HG03064 (cell line): Measurements from ENCODE around the gene RCAN1.
"Not testable (repeated sequence)": the region's sequence is repeated elsewhere in the genome, so short reads cannot be mapped to it uniquely, and the experiment has no call there.

Source experiments
- ATAC-seq: cut with Tn5 transposase; IDR thresholded peaks from one replicate; pipeline ENCODE4 v1.9.1; 2021; ENCODE audit warnings: low read depth; ENCODE audit not compliant: unreplicated experiment

RCAN1 gene

DNA sequence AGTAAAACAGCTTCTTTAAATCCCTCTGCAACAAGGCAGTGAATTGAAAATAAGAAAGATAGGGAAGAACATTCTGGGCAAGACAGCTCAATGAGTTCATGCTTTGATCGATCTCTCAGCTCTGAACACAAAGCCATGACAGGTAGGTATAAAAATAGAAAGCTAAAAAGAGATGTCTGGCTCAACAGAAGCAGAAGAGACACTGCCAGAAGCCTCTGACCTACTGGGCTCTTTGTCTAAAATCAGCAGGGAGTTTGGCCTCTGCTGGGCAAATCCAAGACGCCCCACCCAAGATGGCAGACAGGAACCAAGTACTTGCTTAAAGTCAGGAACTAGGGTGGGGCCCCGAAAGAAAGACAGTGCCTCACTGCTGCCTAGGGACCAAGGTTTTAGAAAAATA lies 147.6 kb downstream of the RCAN1 start:
- ATAC-seq, result not testable (repeated sequence)
